ENCODE data around the gene RAB6D. TPM values are rescaled to one million over a fixed set of nuclear protein-coding genes. Genes with fewer than 3 reads are reported as not detected.
"Not testable (repeated sequence)": the region's sequence is repeated elsewhere in the genome, so short reads cannot be mapped to it uniquely, and the experiment has no call there.

The RAB6D gene
- total and polyA plus RNA-seq, 2 donors (not counting 3 experiments of a cell fraction or from before 2014, with no cell fraction given), result 0.01 TPM; not detected in 1

GRCh38 chr2:131400849-131401248, 36.9 kb upstream of the RAB6D start:
- FAIRE-seq (no peak), DNase-seq (ENCODE audit: low read depth, low spot score) (no peak)
- Histone ChIP-seq H3K9me3 (replicated peaks; ENCODE audit: control insufficient read depth, insufficient read depth, low read length) (no peaks in the 10 kb centered on the region), H3K79me2 (ENCODE audit: control insufficient read depth, insufficient read depth, low read length) (no peaks in the 10 kb centered on the region), H3K4me3 (replicated peaks in 1 of 3; ENCODE audit: insufficient read depth in 1 of 3, low read depth in 1 of 3, low read length in 3 of 3) (no peak overlapping the region), H3K9ac (replicated peaks; ENCODE audit: extremely low read depth, insufficient read depth, low read length) (no peak overlapping the region), H3K4me1 (ENCODE audit: control insufficient read depth, extremely low read depth, insufficient read depth, low read length) (no peaks in the 10 kb centered on the region), H4K20me1 (replicated peaks; ENCODE audit: control insufficient read depth, extremely low read depth, insufficient read depth, low read length) (no peaks in the 10 kb centered on the region), H3K27me3 (ENCODE audit: control insufficient read depth in 2 of 2, insufficient read depth in 2 of 2, low read length in 2 of 2) (peaks cover 0 to 8% of the 10 kb centered on the region in 2 experiments), H3K27ac (ENCODE audit: insufficient read depth, low read depth, low read length) (no peak overlapping the region), H2AFZ (ENCODE audit: low read depth, low read length) (no peak overlapping the region), H3K4me2 (ENCODE audit: insufficient read depth, low read length) (no peak overlapping the region), H3K9me1 (replicated peaks; ENCODE audit: control insufficient read depth, extremely low read depth, insufficient read depth, low read length) (no peaks in the 10 kb centered on the region), H3K36me3 (ENCODE audit: control insufficient read depth in 2 of 2, extremely low read depth in 1 of 2, insufficient read depth in 2 of 2, low read length in 2 of 2) (no peaks in the 10 kb centered on the region)
- no peak for TF ChIP-seq EZH2 (IDR thresholded peaks at IDR 0.05; ENCODE audit: borderline replicate concordance, low read depth, low read length, severe bottlenecking)
- no peak for TF ChIP-seq GATA2 (IDR thresholded peaks at IDR 0.05; ENCODE audit: insufficient read depth, insufficient read length, low read depth, low read length)
- TF ChIP-seq POLR2AphosphoS5 (IDR thresholded peaks at IDR 0.05; ENCODE audit: insufficient read depth, low read depth, low read length), result no peak
- ChIA-PET CTCF (no interaction called here), POLR2A (no interaction called here)
- no TSS peak for BruUV-seq (replicated peaks)
- dilution Hi-C loops (cut with MboI; ENCODE audit: extremely low pct_ligation_motif_present, low sequenced_read_pairs) (no loop called here), intact Hi-C loops (cut with micrococcal nuclease) (no loop called here)

GRCh38 chr2:131400441-131400840, 36.5 kb upstream of the RAB6D start:
- H3K9me3 ChIP-seq (replicated peaks; ENCODE audit: control insufficient read depth, insufficient read depth, low read length); intact Hi-C loops (cut with micrococcal nuclease); FAIRE-seq; H3K27me3 ChIP-seq (ENCODE audit: control insufficient read depth in 2 of 2, insufficient read depth in 2 of 2, low read length in 2 of 2); H3K9me1 ChIP-seq (replicated peaks; ENCODE audit: control insufficient read depth, extremely low read depth, insufficient read depth, low read length); H3K4me1 ChIP-seq (ENCODE audit: control insufficient read depth, extremely low read depth, insufficient read depth, low read length); H3K36me3 ChIP-seq (ENCODE audit: control insufficient read depth in 2 of 2, extremely low read depth in 1 of 2, insufficient read depth in 2 of 2, low read length in 2 of 2); POLR2A ChIA-PET; CTCF ChIA-PET; H4K20me1 ChIP-seq (replicated peaks; ENCODE audit: control insufficient read depth, extremely low read depth, insufficient read depth, low read length); H3K4me2 ChIP-seq (ENCODE audit: insufficient read depth, low read length); H3K27ac ChIP-seq (ENCODE audit: insufficient read depth, low read depth, low read length); DNase-seq (ENCODE audit: low read depth, low spot score); H2AFZ ChIP-seq (ENCODE audit: low read depth, low read length); H3K4me3 ChIP-seq (replicated peaks in 1 of 3; ENCODE audit: insufficient read depth in 1 of 3, low read depth in 1 of 3, low read length in 3 of 3); H3K79me2 ChIP-seq (ENCODE audit: control insufficient read depth, insufficient read depth, low read length); dilution Hi-C loops (cut with MboI; ENCODE audit: extremely low pct_ligation_motif_present, low sequenced_read_pairs); BruUV-seq (replicated peaks); H3K9ac ChIP-seq (replicated peaks; ENCODE audit: extremely low read depth, insufficient read depth, low read length): not testable (repeated sequence)

- CTCF ChIA-PET, result interaction anchor here (1.0 kb wide), 1 partner anchor 17 kb away, joined by 3 read pairs; no protein-coding TSS in a partner anchor
- H4K20me1 ChIP-seq (replicated peaks; ENCODE audit: control insufficient read depth, extremely low read depth, insufficient read depth, low read length); H3K79me2 ChIP-seq (ENCODE audit: control insufficient read depth, insufficient read depth, low read length); DNase-seq (ENCODE audit: low read depth, low spot score); H3K9ac ChIP-seq (replicated peaks; ENCODE audit: extremely low read depth, insufficient read depth, low read length); H3K4me3 ChIP-seq (replicated peaks in 1 of 3; ENCODE audit: insufficient read depth in 1 of 3, low read depth in 1 of 3, low read length in 3 of 3); FAIRE-seq; H3K27me3 ChIP-seq (ENCODE audit: control insufficient read depth in 2 of 2, insufficient read depth in 2 of 2, low read length in 2 of 2); H2AFZ ChIP-seq (ENCODE audit: low read depth, low read length); H3K27ac ChIP-seq (ENCODE audit: insufficient read depth, low read depth, low read length); POLR2A ChIA-PET; H3K9me3 ChIP-seq (replicated peaks; ENCODE audit: control insufficient read depth, insufficient read depth, low read length); H3K4me2 ChIP-seq (ENCODE audit: insufficient read depth, low read length); intact Hi-C loops (cut with micrococcal nuclease); dilution Hi-C loops (cut with MboI; ENCODE audit: extremely low pct_ligation_motif_present, low sequenced_read_pairs); H3K9me1 ChIP-seq (replicated peaks; ENCODE audit: control insufficient read depth, extremely low read depth, insufficient read depth, low read length); H3K4me1 ChIP-seq (ENCODE audit: control insufficient read depth, extremely low read depth, insufficient read depth, low read length); H3K36me3 ChIP-seq (ENCODE audit: control insufficient read depth in 2 of 2, extremely low read depth in 1 of 2, insufficient read depth in 2 of 2, low read length in 2 of 2); BruUV-seq (replicated peaks): not testable (repeated sequence)
These were observed 32.2 kb upstream of the RAB6D start for GRCh38 chr2:131396209-131396608.

- H3K4me1 ChIP-seq (ENCODE audit: control insufficient read depth, extremely low read depth, insufficient read depth, low read length); H3K79me2 ChIP-seq (ENCODE audit: control insufficient read depth, insufficient read depth, low read length); H2AFZ ChIP-seq (ENCODE audit: low read depth, low read length); H3K9ac ChIP-seq (replicated peaks; ENCODE audit: extremely low read depth, insufficient read depth, low read length); H4K20me1 ChIP-seq (replicated peaks; ENCODE audit: control insufficient read depth, extremely low read depth, insufficient read depth, low read length); dilution Hi-C loops (cut with MboI; ENCODE audit: extremely low pct_ligation_motif_present, low sequenced_read_pairs); H3K4me2 ChIP-seq (ENCODE audit: insufficient read depth, low read length); DNase-seq (ENCODE audit: low read depth, low spot score); H3K27me3 ChIP-seq (ENCODE audit: control insufficient read depth in 2 of 2, insufficient read depth in 2 of 2, low read length in 2 of 2); BruUV-seq (replicated peaks); FAIRE-seq; H3K36me3 ChIP-seq (ENCODE audit: control insufficient read depth in 2 of 2, extremely low read depth in 1 of 2, insufficient read depth in 2 of 2, low read length in 2 of 2); H3K9me3 ChIP-seq (replicated peaks; ENCODE audit: control insufficient read depth, insufficient read depth, low read length); H3K27ac ChIP-seq (ENCODE audit: insufficient read depth, low read depth, low read length); POLR2A ChIA-PET; H3K4me3 ChIP-seq (replicated peaks in 1 of 3; ENCODE audit: insufficient read depth in 1 of 3, low read depth in 1 of 3, low read length in 3 of 3); intact Hi-C loops (cut with micrococcal nuclease); CTCF ChIA-PET; H3K9me1 ChIP-seq (replicated peaks; ENCODE audit: control insufficient read depth, extremely low read depth, insufficient read depth, low read length): not testable (repeated sequence)
These were observed 31.2 kb upstream of the RAB6D start for GRCh38 chr2:131395024-131395645.
